Peyer's patch (tissue), 4 donors: ENCODE results near the gene KCNJ5.

Experiments used
- POLR2A ChIP-seq, 2 donors: fragments of 450-650 bp; IDR thresholded peaks; one replicate each; pipeline ENCODE4 v1.5.1; 2017; ENCODE audit warnings: antibody characterized with exemption in 2 of 2, mild to moderate bottlenecking in 2 of 2, moderate library complexity in 2 of 2
- TF ChIP-seq, protein P1 (sequence below), 6 experiments: fragments of 450-650 bp in 4 of 6; fragments of 200-600 bp in 2 of 6; sonication (generic) in 1 of 6; IDR thresholded peaks; one replicate each; pipeline ENCODE4 v1.5.1; 2017 to 2019; ENCODE audit warnings: antibody characterized with exemption in 6 of 6, mild to moderate bottlenecking in 3 of 6, moderate library complexity in 1 of 6

DNA sequence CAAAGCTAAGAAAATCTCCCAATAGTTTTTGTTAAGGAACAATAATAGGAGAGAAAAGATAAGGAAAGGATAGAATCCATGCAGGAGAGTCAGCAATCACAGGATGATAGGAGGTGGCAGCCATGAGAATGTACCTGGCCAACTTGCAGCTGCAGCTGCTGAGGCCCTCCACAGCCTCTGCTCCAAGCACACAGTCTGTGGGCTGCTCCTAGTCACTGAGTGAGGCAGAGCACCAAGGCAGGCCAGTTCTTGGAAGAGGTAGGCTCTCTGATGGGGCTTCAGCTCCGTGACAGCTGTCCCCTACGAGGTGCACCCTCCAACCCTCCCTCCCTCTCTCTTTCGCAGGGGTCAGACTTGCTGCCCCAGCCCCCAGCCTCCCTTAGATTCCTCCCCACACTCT is 18.6 kb upstream of the KCNJ5 start:
- TF ChIP-seq, protein P1, sequence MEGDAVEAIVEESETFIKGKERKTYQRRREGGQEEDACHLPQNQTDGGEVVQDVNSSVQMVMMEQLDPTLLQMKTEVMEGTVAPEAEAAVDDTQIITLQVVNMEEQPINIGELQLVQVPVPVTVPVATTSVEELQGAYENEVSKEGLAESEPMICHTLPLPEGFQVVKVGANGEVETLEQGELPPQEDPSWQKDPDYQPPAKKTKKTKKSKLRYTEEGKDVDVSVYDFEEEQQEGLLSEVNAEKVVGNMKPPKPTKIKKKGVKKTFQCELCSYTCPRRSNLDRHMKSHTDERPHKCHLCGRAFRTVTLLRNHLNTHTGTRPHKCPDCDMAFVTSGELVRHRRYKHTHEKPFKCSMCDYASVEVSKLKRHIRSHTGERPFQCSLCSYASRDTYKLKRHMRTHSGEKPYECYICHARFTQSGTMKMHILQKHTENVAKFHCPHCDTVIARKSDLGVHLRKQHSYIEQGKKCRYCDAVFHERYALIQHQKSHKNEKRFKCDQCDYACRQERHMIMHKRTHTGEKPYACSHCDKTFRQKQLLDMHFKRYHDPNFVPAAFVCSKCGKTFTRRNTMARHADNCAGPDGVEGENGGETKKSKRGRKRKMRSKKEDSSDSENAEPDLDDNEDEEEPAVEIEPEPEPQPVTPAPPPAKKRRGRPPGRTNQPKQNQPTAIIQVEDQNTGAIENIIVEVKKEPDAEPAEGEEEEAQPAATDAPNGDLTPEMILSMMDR (IDR thresholded peaks at IDR 0.05): no peak
- no peak for TF ChIP-seq POLR2A (IDR thresholded peaks at IDR 0.05)
